NT2/D1 (cell line): Measurements from ENCODE around the gene BLTP1.

Experiments
- DNase-seq: peaks from one replicate; pipeline ENCODE4 v3.0.0-alpha.2; 2011; ENCODE audit warnings: low read depth, low spot score
- H3K27me3 ChIP-seq: 2 replicates; pipeline ENCODE4 v1.6.0; 2011; ENCODE audit warnings: mild to moderate bottlenecking; ENCODE audit not compliant: insufficient read length, insufficient read depth
- H3K36me3 ChIP-seq: 2 replicates; pipeline ENCODE4 v1.6.1; 2011; ENCODE audit warnings: mild to moderate bottlenecking, low read length, mixed read lengths; ENCODE audit not compliant: insufficient read depth, insufficient read length
- H3K4me1 ChIP-seq: 2 replicates; pipeline ENCODE4 v1.5.1; 2011; ENCODE audit not compliant: insufficient read depth, insufficient read length
- H3K4me3 ChIP-seq: 2 replicates; pipeline ENCODE4 v1.5.1; 2011; ENCODE audit warnings: low read depth; ENCODE audit not compliant: insufficient read length
- H3K9ac ChIP-seq: 2 replicates; pipeline ENCODE4 v1.6.0; 2011; ENCODE audit warnings: low read depth; ENCODE audit not compliant: insufficient read length
- H3K9me3 ChIP-seq: 2 replicates; pipeline ENCODE4 v1.5.1; 2011; ENCODE audit warnings: mild to moderate bottlenecking, low read length; ENCODE audit not compliant: insufficient read depth
- SUZ12 ChIP-seq: IDR thresholded peaks from 2 replicates; pipeline ENCODE4 v1.6.1; 2011; ENCODE audit not compliant: insufficient read length, insufficient read depth; ENCODE audit errors: extremely low read depth
- YY1 ChIP-seq: IDR thresholded peaks from 2 replicates; pipeline ENCODE4 v1.6.1; 2011; ENCODE audit not compliant: insufficient read length, insufficient read depth
- ZNF274 ChIP-seq: IDR thresholded peaks from 2 replicates; pipeline ENCODE4 v1.6.1; 2011; ENCODE audit warnings: mild to moderate bottlenecking, low read depth, low read length

Gene BLTP1

DNA sequence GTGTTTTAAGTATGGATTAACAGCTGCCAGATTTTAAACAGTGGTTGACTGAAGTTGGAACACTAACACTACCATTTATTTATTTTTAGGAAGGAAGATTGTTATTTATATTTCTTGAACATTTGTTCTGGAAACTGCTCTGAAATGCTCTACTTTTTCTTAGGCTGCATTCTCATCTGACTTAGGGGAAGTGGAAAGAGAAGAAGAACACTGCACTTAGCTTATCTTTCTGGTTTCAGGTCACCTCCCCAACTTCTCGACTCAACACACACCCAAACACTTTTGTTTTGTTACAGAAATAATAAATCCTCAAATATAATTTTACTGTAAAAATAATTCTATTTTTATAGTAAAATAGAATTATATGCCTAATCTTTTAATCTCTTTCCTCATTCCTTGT, 18.6 kb downstream of the BLTP1 start:
- TF ChIP-seq ZNF274: no peak
- no peak for TF ChIP-seq YY1
- TF ChIP-seq SUZ12: no peak
- no peaks in the 10 kb centered on the region for H3K9me3 ChIP-seq
- no peak overlapping the region for H3K4me3 ChIP-seq
- DNase-seq: no peak
- no peaks in the 10 kb centered on the region for H3K36me3 ChIP-seq
- H3K9ac ChIP-seq: no peak overlapping the region
- H3K4me1 ChIP-seq: no peaks in the 10 kb centered on the region
- no peaks in the 10 kb centered on the region for H3K27me3 ChIP-seq

DNA sequence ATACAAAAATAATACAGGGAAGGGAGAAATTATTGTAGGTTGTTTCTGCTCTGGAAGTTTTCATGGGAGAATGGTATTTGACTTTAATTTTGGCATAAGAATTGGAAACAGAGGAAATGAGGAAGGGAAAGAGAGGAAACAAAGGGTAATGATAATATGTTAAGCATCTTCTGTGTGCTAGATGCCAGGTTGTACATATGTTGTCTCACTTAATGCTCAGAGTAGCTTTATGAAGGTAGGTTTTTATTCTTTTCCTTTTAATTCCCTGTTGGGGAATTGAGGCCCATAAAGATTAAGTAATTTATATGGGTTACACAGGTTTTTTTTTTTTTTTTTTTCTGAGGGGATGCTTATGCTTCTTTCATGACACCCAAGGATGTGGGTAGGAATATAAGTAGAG, 19.2 kb downstream of the BLTP1 start:
- Histone ChIP-seq H3K4me3 (no peak overlapping the region), H3K9ac (no peak overlapping the region), H3K36me3 (no peaks in the 10 kb centered on the region), H3K4me1 (no peaks in the 10 kb centered on the region), H3K9me3 (no peaks in the 10 kb centered on the region), H3K27me3 (no peaks in the 10 kb centered on the region)
- no peak for TF ChIP-seq SUZ12
- TF ChIP-seq ZNF274: no peak
- no peak for TF ChIP-seq YY1
- no peak for DNase-seq

DNA sequence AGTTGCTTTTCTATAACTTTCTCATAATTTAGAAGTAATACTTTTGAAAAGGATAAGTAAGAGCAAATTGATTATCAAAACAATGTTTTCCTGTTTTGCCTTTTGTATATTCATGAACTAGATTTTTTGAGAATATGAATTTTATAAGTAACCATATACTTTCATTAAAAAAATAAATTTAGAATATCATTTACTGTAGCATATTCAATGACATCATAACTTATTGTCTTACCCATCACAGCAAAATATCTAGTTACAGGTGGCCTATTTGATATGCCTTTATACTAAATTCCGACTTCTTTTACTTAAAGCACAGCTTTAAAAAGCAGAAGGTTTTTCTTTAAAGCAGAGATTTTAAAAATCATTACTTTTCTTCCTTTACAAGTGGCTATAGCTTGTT, 20.1 kb downstream of the BLTP1 start:
- Histone ChIP-seq H3K4me3 (no peak overlapping the region), H3K9ac (no peak overlapping the region), H3K27me3 (no peaks in the 10 kb centered on the region), H3K4me1 (no peaks in the 10 kb centered on the region), H3K36me3 (peaks cover 4% of the 10 kb centered on the region), H3K9me3 (no peaks in the 10 kb centered on the region)
- no peak for DNase-seq
- no peak for TF ChIP-seq SUZ12
- no peak for TF ChIP-seq YY1
- TF ChIP-seq ZNF274: no peak

DNA sequence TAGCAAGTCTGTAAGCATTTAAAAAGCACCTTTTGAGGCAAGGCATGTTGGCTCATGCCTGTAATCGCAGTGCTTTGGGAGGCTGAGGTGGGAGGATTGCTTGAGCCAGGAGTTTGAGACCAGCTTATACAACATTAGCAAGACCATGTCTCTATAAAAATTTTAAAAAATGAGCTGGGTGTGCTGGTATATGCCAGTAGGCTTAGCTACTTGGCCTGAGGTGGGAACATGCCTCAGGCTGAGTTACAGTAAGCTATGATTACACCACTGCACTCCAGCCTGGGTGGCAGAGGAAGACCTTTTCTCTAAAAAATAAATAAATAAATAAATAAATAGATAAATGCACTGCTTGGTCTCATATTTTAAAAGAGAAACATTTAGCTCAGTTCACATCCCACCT, 26.8 kb downstream of the BLTP1 start:
- Histone ChIP-seq H3K4me3 (no peak overlapping the region), H3K9me3 (no peaks in the 10 kb centered on the region), H3K36me3 (peaks cover 10% of the 10 kb centered on the region), H3K9ac (no peak overlapping the region), H3K4me1 (no peaks in the 10 kb centered on the region), H3K27me3 (no peaks in the 10 kb centered on the region)
- TF ChIP-seq ZNF274: no peak
- DNase-seq: no peak

DNA sequence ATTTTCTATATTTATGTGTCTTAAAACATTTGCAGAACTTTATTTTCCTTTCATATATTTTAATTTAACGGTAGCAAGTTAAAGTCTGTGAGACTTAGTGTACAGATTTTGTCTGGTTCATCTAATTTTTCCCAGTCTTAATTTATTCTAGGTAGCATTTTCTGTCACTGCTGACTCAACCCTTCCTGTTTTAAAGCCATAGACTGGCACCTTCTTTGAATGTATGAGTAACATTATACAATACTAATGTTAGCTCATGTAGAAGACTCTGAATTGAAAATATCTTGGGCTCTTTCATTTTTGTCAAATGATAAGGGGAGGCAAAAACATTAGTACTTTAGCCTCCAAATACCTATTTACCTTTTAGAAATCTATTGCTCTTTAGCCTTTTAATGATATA, 43.6 kb downstream of the BLTP1 start:
- H3K36me3 ChIP-seq: peaks cover 31% of the 10 kb centered on the region
- DNase-seq: no peak
- TF ChIP-seq ZNF274 (no peak), YY1 (no peak), SUZ12 (no peak)

More for the DNA sequence above, 43.6 kb downstream of the BLTP1 start:
- H3K9me3 ChIP-seq: no peaks in the 10 kb centered on the region
- no peaks in the 10 kb centered on the region for H3K27me3 ChIP-seq
- H3K4me3 ChIP-seq: no peak overlapping the region
- no peak overlapping the region for H3K9ac ChIP-seq
- no peaks in the 10 kb centered on the region for H3K4me1 ChIP-seq
